Measurements from ENCODE around the gene CNOT6. TPM values are rescaled to one million over a fixed set of nuclear protein-coding genes. Genes with fewer than 3 reads are reported as not detected.
"Not testable (repeated sequence)": the region's sequence is repeated elsewhere in the genome, so short reads cannot be mapped to it uniquely, and the experiment has no call there.

Gene CNOT6
- total RNA-seq, 1 donor from 2014 or later: 49.7 TPM

DNA sequence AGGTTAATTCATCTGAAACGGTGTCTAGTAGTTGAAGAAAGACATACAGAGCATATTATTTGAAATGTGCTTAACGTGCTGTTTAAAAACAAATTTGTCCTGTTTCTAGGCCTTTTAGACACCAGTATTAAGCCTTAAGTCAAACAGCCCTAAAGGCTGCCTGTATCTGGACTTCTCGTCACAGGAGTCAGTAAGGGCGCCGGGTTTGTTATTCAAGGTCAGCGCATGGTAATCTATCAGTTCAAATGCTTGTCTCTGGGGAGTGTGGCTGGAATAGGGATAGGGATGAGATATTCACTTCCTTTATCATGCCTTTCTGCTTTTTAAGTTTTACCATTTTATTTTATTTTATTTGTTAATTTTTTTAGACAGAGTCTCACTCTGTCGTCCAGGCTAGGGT lies 9.4 kb upstream of the CNOT6 start:
- no peaks in the 10 kb centered on the region for H3K36me3 Mint-ChIP-seq (ENCODE audit: low read depth)
- no peaks in the 10 kb centered on the region for H3K4me1 Mint-ChIP-seq (ENCODE audit: low read depth)
- peaks cover 1% of the 10 kb centered on the region for H3K27me3 Mint-ChIP-seq (ENCODE audit: insufficient read depth)
- intact Hi-C loops (cut with micrococcal nuclease): no loop called here
- no peak overlapping the region for H3K27ac Mint-ChIP-seq
- no peak for DNase-seq (ENCODE audit: low spot score)
- no peaks in the 10 kb centered on the region for H3K9me3 Mint-ChIP-seq
- no peak overlapping the region for H3K4me3 Mint-ChIP-seq

DNA sequence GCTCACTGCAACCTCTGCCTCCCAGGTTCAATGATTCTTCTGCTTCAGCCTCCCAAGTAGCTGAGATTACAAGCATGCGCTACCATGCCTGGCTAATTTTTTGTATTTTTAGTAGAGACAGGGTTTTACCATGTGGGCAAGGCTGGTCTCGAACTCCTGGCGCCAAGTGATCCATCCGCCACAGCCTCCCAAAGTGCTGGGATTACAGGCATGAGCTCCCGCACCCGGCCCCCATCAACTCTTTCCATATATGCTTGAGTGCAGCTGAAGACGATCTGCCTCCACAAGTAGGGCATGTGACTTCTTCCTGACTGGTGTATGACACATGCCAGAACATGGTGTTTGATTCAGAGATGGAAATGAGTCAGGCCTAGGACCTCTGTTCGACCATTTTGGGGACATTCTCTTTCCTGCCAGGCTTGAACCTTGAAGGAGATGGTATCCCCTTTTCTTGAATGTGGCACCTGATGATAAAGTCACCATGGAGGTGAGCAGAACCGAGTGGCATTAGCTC lies 7.5 kb upstream of the CNOT6 start:
- DNase-seq (ENCODE audit: low spot score): no peak
- Mint-ChIP-seq H3K36me3 (ENCODE audit: low read depth) (no peaks in the 10 kb centered on the region), H3K27me3 (ENCODE audit: insufficient read depth) (peaks cover 1% of the 10 kb centered on the region), H3K9me3 (no peaks in the 10 kb centered on the region), H3K27ac (no peak overlapping the region), H3K4me1 (ENCODE audit: low read depth) (no peaks in the 10 kb centered on the region), H3K4me3 (no peak overlapping the region)
- intact Hi-C loops (cut with micrococcal nuclease): no loop called here

DNA sequence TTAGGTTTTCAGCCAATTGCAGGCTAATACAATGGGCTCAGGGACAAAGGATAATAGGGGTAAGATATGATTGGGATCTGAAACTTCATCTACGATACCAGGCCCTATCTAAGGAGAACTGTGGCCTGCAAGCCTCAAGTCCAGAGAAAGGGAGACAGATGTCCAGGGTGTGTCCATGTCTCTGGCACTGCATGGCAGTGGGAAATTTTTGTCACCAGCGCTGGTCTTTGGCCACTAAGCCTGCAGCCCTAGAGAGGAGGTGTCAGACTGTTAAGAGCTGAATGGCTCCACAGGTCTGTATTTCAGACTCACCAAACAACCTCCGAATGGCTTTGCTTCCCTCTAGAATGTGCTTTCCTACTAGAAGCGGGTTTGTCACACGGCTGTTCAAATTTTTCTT lies 6.6 kb upstream of the CNOT6 start:
- DNase-seq (ENCODE audit: low spot score): no peak
- Mint-ChIP-seq H3K9me3 (no peaks in the 10 kb centered on the region), H3K4me1 (ENCODE audit: low read depth) (peaks cover 4% of the 10 kb centered on the region), H3K27ac (no peak overlapping the region), H3K27me3 (ENCODE audit: insufficient read depth) (peaks cover 1% of the 10 kb centered on the region), H3K36me3 (ENCODE audit: low read depth) (no peaks in the 10 kb centered on the region), H3K4me3 (no peak overlapping the region)
- intact Hi-C loops (cut with micrococcal nuclease): no loop called here

DNA sequence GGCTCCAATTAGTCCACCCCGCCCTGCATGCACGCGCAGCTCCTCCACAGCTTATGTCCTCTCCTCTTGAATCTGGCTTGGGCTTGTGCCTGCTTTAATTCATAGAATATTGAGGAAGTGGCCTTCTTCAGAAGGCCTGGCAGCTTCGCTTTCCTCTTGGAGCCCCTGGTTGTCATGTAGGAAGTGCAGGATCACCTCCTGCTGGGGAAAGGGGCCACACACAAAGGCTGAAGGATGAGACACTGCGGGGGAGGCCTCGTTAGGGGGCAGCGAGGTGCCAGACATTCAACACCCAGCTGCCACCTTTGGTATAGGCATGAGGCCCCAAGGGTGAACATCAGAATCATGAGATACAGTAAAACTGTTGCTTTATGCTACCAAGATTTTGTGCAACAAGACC lies 2.7 kb upstream of the CNOT6 start:
- Mint-ChIP-seq H3K27ac (no peak overlapping the region), H3K36me3 (ENCODE audit: low read depth) (peaks cover 5% of the 10 kb centered on the region), H3K9me3 (no peaks in the 10 kb centered on the region), H3K4me1 (ENCODE audit: low read depth) (peaks cover 30% of the 10 kb centered on the region), H3K27me3 (ENCODE audit: insufficient read depth) (peaks cover 1% of the 10 kb centered on the region), H3K4me3 (no peak overlapping the region)
- DNase-seq (ENCODE audit: low spot score): no peak
- intact Hi-C loops (cut with micrococcal nuclease): loop anchor here (5.0 to 10.0 kb wide), 7 partner anchors 73 to 1629 kb away; partner anchors contain the start of genes CANX, GFPT2, MAPK9 and RACK1

DNA sequence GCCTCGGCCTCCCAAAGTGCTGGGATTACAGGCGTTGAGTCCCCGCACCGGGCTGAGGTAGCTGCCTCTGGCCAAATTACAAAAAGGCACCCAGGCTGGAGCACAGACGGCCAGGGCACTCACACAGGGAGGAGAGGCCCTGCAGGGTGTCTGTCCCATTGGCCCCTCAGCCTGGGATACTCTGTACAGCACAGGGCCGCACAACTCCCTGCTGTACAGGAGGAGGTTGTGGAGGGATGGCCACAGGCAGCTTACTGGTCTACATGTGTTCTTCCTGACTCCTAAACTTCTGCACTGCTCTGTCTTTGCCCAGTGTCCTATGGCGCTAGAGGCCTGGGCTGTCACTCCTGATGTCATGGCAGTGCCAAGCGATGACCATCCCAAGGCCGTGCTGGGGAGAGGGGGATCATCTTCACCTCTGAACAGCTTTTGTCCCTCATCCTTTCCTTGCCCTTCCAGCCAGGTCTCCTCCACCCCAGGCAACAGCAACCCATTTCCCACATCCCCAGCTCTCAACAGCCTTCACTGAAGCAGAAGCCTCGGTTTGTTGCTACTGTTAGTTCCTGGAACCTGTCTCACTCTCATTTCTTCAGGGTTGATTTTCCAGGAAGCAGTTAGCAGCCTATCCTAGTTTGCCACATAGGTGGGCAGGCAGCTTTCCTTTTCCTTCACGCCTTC lies 1.8 kb upstream of the CNOT6 start:
- no peaks in the 10 kb centered on the region for H3K27me3 Mint-ChIP-seq (ENCODE audit: insufficient read depth)
- peak overlapping the region; percentile 74 for H3K27ac Mint-ChIP-seq
- DNase-seq (ENCODE audit: low spot score): no peak
- no peaks in the 10 kb centered on the region for H3K9me3 Mint-ChIP-seq
- peaks cover 31% of the 10 kb centered on the region for H3K4me1 Mint-ChIP-seq (ENCODE audit: low read depth)
- peak overlapping the region; percentile 40 for H3K4me3 Mint-ChIP-seq
- intact Hi-C loops (cut with micrococcal nuclease): loop anchor here (5.0 to 10.0 kb wide), 7 partner anchors 72 to 1630 kb away; partner anchors contain the start of genes CANX, GFPT2, MAPK9 and RACK1
- peaks cover 5% of the 10 kb centered on the region for H3K36me3 Mint-ChIP-seq (ENCODE audit: low read depth)

DNA sequence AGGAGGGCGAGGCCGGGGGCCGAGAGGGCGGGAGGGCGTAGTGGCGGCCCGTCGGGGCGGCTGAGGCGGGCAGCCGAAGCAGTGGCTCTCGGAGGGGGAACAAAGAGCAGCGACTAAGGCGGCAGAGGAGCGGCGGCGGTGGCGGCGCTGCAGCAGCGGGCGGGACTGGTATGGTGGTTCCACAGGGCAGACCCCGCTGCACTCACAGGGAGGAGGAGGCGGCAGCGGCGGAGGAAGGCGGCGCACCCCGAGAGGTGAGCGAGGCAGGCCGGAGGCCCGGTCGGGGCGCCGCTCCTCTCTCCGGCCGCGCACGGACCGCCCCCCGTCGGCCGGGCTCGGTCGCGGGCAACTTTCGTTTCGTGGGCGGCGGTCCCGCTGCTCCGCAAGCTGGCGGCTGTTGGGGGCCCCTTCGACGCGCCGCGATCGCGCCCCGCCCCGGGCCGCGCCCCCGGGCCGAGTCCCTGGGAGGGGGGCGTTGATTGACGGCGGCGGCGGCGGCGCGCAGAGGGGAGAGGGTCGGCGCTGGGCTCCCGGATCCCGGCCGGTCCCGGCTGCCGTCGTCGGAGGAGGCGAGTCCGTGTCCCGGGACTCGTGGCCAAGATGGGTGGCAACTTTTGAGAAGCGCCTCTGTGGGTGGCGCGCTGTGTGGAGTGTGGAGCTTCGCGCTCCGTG lies 467 bp downstream of the CNOT6 start:
- intact Hi-C loops (cut with micrococcal nuclease): loop anchor here (1.0 to 10.0 kb wide), 10 partner anchors 70 to 1632 kb away; partner anchors contain the start of genes CANX, GFPT2, MAPK9 and MGAT1
- DNase-seq (ENCODE audit: low spot score): peak; percentile 44
- Mint-ChIP-seq H3K36me3 (ENCODE audit: low read depth) (peaks cover 11% of the 10 kb centered on the region), H3K4me1 (ENCODE audit: low read depth) (peaks cover 40% of the 10 kb centered on the region), H3K27me3 (ENCODE audit: insufficient read depth) (no peaks in the 10 kb centered on the region), H3K9me3 (no peaks in the 10 kb centered on the region), H3K4me3 (peak overlapping the region; percentile 90), H3K27ac (peak overlapping the region; percentile 93)

DNA sequence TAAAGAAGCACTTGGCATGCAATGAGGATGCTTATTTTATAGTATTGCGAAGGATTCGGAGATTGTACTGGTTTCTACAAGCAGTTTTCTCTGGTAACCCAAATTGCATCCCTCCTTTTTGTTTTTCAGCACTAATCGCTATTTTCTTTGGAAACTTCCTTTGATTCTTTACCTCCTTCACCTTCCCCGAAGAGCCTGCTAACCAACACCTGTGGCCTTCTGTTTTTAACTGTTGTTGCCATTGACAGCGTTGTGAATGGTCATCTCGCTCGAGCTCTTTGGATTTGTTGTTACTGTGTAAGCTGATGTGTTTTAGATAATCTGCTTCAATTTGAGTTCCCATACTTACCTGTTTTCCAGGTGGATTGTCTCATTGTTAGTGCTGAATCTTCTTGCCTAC lies 1.1 kb downstream of the CNOT6 start:
- peaks cover 11% of the 10 kb centered on the region for H3K36me3 Mint-ChIP-seq (ENCODE audit: low read depth)
- H3K9me3 Mint-ChIP-seq: no peaks in the 10 kb centered on the region
- H3K27me3 Mint-ChIP-seq (ENCODE audit: insufficient read depth): no peaks in the 10 kb centered on the region
- no peak for DNase-seq (ENCODE audit: low spot score)
- intact Hi-C loops (cut with micrococcal nuclease): loop anchor here (2.0 to 10.0 kb wide), 7 partner anchors 70 to 800 kb away; partner anchors contain the start of genes CANX, GFPT2, MGAT1 and RACK1
- H3K27ac Mint-ChIP-seq: peak overlapping the region; percentile 83
- peak overlapping the region; percentile 84 for H3K4me3 Mint-ChIP-seq
- peaks cover 46% of the 10 kb centered on the region for H3K4me1 Mint-ChIP-seq (ENCODE audit: low read depth)

DNA sequence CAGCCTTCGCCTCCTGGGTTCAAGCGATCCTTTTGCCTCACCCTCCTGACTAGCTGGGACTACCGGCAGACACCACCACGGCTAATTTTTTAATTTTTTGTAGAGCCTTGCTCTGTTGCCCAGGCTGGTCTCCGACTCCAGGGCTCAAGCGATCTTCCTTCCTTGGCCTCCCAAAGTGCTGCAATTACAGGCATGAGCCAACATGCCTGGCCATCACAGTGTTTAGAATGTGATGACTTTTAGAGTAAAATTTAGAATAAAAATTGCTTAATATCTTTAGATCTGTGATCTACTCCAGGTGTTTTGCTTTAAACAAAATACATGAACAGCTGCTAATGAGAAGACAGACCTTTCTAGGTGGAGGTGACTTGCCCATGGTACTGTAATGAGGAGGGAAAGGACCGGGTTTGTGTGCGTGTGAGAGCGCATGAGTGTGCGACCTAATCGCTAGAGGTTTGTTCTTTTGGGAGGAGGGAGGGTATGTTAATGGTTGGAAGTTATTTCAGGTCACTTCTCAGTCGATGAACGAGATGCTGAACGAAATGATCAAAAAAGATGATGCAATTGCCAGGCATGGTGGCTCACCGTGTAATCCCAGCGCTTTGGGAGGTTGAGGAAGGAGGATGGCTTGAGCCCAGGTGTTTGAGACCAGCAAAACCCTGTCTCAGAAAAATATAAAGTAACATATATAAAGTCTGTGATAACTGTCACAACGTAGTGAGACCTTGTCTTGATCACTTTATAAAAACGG lies 2.0 kb downstream of the CNOT6 start:
- intact Hi-C loops (cut with micrococcal nuclease): loop anchor here (2.0 to 10.0 kb wide), 7 partner anchors 69 to 801 kb away; partner anchors contain the start of genes CANX, GFPT2, MGAT1 and RACK1
- Mint-ChIP-seq H3K4me1 (ENCODE audit: low read depth) (peaks cover 46% of the 10 kb centered on the region), H3K27ac (no peak overlapping the region)

DNA sequence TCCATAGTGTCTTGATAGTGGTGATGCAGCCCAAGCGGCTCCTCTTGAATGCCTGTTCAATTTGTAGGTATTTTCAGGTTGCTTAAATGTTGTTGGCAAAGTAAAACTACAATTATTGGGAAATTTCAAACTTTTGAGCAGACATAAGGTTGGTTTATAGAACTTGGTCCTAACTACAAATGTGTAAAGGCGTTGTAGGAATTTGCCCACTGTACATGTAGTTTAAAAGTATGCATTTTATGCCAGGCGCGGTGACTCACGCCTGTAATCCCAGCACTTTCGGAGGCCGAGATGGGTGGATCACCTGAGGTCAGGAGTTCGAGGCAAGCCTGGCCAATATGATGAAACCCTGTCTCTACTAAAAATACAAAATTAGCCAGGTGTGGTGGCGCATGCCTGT lies 2.6 kb downstream of the CNOT6 start:
- not testable (repeated sequence) for H3K4me3 Mint-ChIP-seq

More for the DNA sequence above, 2.0 kb downstream of the CNOT6 start:
- DNase-seq (ENCODE audit: low spot score): no peak
- no peaks in the 10 kb centered on the region for H3K27me3 Mint-ChIP-seq (ENCODE audit: insufficient read depth)
- H3K9me3 Mint-ChIP-seq: no peaks in the 10 kb centered on the region
- peak overlapping the region; percentile 59 for H3K4me3 Mint-ChIP-seq
- peaks cover 11% of the 10 kb centered on the region for H3K36me3 Mint-ChIP-seq (ENCODE audit: low read depth)

DNA sequence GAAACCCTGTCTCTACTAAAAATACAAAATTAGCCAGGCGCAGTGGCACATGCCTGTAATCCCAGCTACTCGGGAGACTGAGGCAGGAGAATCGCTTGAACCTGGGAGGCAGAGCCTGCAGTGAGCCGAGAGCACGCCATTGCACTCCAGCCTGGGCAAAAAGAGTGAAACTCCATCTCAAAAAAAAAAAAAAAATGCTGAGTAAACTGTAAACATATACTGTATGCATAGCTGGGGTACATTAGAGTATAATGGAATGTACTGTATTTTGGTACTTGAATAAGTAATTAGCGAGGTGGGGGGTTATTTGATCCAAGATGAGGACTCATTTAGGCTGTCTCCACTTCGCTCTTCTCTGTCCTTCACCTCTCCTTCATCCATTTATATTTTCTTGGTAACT lies 3.7 kb downstream of the CNOT6 start:
- intact Hi-C loops (cut with micrococcal nuclease): loop anchor here (5.0 to 10.0 kb wide), 6 partner anchors 67 to 803 kb away; partner anchors contain the start of genes CANX, GFPT2 and RACK1
- not testable (repeated sequence) for H3K9me3 Mint-ChIP-seq; H3K27me3 Mint-ChIP-seq (ENCODE audit: insufficient read depth); H3K27ac Mint-ChIP-seq; H3K4me3 Mint-ChIP-seq; DNase-seq (ENCODE audit: low spot score)
- H3K36me3 Mint-ChIP-seq (ENCODE audit: low read depth): peaks cover 11% of the 10 kb centered on the region
- H3K4me1 Mint-ChIP-seq (ENCODE audit: low read depth): peaks cover 39% of the 10 kb centered on the region

More for the DNA sequence above, 2.6 kb downstream of the CNOT6 start:
- DNase-seq (ENCODE audit: low spot score); H3K9me3 Mint-ChIP-seq; H3K27me3 Mint-ChIP-seq (ENCODE audit: insufficient read depth); H3K27ac Mint-ChIP-seq: not testable (repeated sequence)
- H3K4me1 Mint-ChIP-seq (ENCODE audit: low read depth): peaks cover 46% of the 10 kb centered on the region
- intact Hi-C loops (cut with micrococcal nuclease): loop anchor here (5.0 to 10.0 kb wide), 6 partner anchors 68 to 802 kb away; partner anchors contain the start of genes CANX, GFPT2 and RACK1
- peaks cover 11% of the 10 kb centered on the region for H3K36me3 Mint-ChIP-seq (ENCODE audit: low read depth)

DNA sequence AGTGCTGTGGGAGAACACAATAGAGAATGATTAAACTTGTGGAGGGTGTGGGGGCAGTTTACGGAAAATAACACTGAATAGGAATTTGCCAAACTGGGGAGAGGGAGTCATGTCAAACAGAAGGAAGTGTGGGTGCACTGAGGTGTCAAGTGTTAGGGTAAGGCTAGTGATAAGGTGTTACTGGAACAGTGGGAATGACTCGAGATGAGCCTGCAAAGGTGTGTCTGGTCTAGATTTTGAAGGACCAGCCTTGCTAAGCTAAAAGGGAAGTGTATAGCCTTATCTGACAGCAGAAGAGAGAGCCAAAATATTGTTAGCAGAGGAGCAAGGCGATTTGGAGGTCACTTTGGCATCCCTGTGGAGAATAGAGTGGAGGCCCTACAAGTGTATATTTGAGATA lies 4.2 kb downstream of the CNOT6 start:
- Mint-ChIP-seq H3K4me3 (no peak overlapping the region), H3K9me3 (no peaks in the 10 kb centered on the region), H3K27me3 (ENCODE audit: insufficient read depth) (no peaks in the 10 kb centered on the region), H3K27ac (no peak overlapping the region), H3K36me3 (ENCODE audit: low read depth) (peaks cover 11% of the 10 kb centered on the region), H3K4me1 (ENCODE audit: low read depth) (peaks cover 34% of the 10 kb centered on the region)
- no peak for DNase-seq (ENCODE audit: low spot score)
- intact Hi-C loops (cut with micrococcal nuclease): loop anchor here (5.0 to 10.0 kb wide), 6 partner anchors 66 to 804 kb away; partner anchors contain the start of genes CANX, GFPT2 and RACK1

DNA sequence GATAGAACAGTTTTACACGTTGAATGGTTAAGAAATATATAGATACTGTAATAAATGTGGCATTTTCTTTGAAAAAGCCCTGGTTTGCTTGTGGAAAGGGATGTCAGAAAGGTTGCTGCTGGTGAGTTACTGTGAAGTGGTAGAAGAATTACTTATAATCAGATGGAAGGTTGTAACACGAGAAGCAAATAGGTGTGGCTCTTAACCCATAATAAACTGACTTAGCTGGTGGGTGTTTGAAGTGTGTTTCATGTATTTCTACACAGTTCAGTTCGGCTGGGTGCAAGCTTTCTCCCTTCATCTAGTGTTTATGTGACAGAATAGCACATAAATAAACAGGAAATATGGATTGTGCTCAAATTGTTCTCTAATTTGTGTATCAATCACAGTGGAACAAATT lies 5.5 kb downstream of the CNOT6 start:
- no peak for DNase-seq (ENCODE audit: low spot score)
- H3K27me3 Mint-ChIP-seq (ENCODE audit: insufficient read depth): no peaks in the 10 kb centered on the region
- H3K27ac Mint-ChIP-seq: no peak overlapping the region
- peaks cover 17% of the 10 kb centered on the region for H3K36me3 Mint-ChIP-seq (ENCODE audit: low read depth)
- H3K4me1 Mint-ChIP-seq (ENCODE audit: low read depth): peaks cover 31% of the 10 kb centered on the region
- intact Hi-C loops (cut with micrococcal nuclease): loop anchor here (5.0 to 10.0 kb wide), 6 partner anchors 65 to 805 kb away; partner anchors contain the start of genes CANX, GFPT2 and RACK1
- H3K4me3 Mint-ChIP-seq: no peak overlapping the region
- no peaks in the 10 kb centered on the region for H3K9me3 Mint-ChIP-seq

All from activated T-helper 1 cell treated with anti-CD3 and anti-CD28 coated beads, Interleukin-12 subunit alpha, Interleukin-12 subunit beta, Interleukin-2, Interleukin-4 antibody, amounts not matched to agents 30 ng/mL and 10 ng/mL and 1 ng/mL, durations not matched to agents 14 hours and 24 hours and 36 hours (primary cell).